Body of pancreas (tissue), 4 donors: ENCODE data around the gene SLC25A44.

ENCODE experiments used
- CTCF ChIP-seq, 7 experiments: fragments of 450-650 bp in 4 of 7; fragments of 200-600 bp in 3 of 7; sonication (generic) in 3 of 7; IDR thresholded peaks; one replicate each; pipeline ENCODE4 v1.5.1; 2016 to 2019; ENCODE audit warnings: antibody characterized with exemption in 7 of 7
- POLR2A ChIP-seq, 3 donors: fragments of 450-650 bp; IDR thresholded peaks; one replicate each; pipeline ENCODE4 v1.6.1; 2016; ENCODE audit warnings: antibody characterized with exemption in 3 of 3, mild to moderate bottlenecking in 2 of 3

GRCh38 chr1:156251527-156251926, 57.6 kb downstream of the SLC25A44 start:
- TF ChIP-seq CTCF (IDR thresholded peaks at IDR 0.05) (no peak), POLR2A (IDR thresholded peaks at IDR 0.05) (no peak)
